NCI-H1105 (cell line): ENCODE measurements around the gene SLCO3A1.
"Not testable (repeated sequence)": the region's sequence is repeated elsewhere in the genome, so short reads cannot be mapped to it uniquely, and the experiment has no call there.

Experiments
- DNase-seq: peaks from one replicate; lab custom pipeline; 2025; lab: John Stamatoyannopoulos, UW

The SLCO3A1 gene

GRCh38 chr15:92161039-92161670 is 307.6 kb downstream of the SLCO3A1 start:
- no peak for DNase-seq

- DNase-seq = no peak
These were observed 309.1 kb downstream of the SLCO3A1 start for GRCh38 chr15:92162657-92163056.

- DNase-seq = no peak
These were observed 310.1 kb downstream of the SLCO3A1 start for GRCh38 chr15:92163641-92164040.

- DNase-seq = no peak
These were observed 311.0 kb downstream of the SLCO3A1 start for GRCh38 chr15:92164327-92165000.

GRCh38 chr15:92165001-92165346 is 311.5 kb downstream of the SLCO3A1 start:
- DNase-seq = no peak

- DNase-seq = no peak
These were observed 312.5 kb downstream of the SLCO3A1 start for GRCh38 chr15:92166029-92166428.

GRCh38 chr15:92166751-92167405 is 313.4 kb downstream of the SLCO3A1 start:
- no peak for DNase-seq

- no peak for DNase-seq
These were observed 313.9 kb downstream of the SLCO3A1 start for GRCh38 chr15:92167451-92167850.

GRCh38 chr15:92168066-92168683 is 314.7 kb downstream of the SLCO3A1 start:
- no peak for DNase-seq

- no peak for DNase-seq
These were observed 317.4 kb downstream of the SLCO3A1 start for GRCh38 chr15:92170897-92171296.

GRCh38 chr15:92178911-92179310 is 325.4 kb downstream of the SLCO3A1 start:
- DNase-seq = no peak

- no peak for DNase-seq
These were observed 330.6 kb downstream of the SLCO3A1 start for GRCh38 chr15:92184142-92184541.

- no peak for DNase-seq
These were observed 331.2 kb downstream of the SLCO3A1 start for GRCh38 chr15:92184679-92185230.

GRCh38 chr15:92187975-92188374 is 334.5 kb downstream of the SLCO3A1 start:
- no peak for DNase-seq

GRCh38 chr15:92189166-92189565 is 335.7 kb downstream of the SLCO3A1 start:
- no peak for DNase-seq

GRCh38 chr15:92195241-92195640 is 341.7 kb downstream of the SLCO3A1 start:
- no peak for DNase-seq

GRCh38 chr15:92196342-92196741 is 342.8 kb downstream of the SLCO3A1 start:
- no peak for DNase-seq

- DNase-seq = no peak
These were observed 344.2 kb downstream of the SLCO3A1 start for GRCh38 chr15:92197746-92198145.

- DNase-seq = no peak
These were observed 347.4 kb downstream of the SLCO3A1 start for GRCh38 chr15:92200891-92201290.

- no peak for DNase-seq
These were observed 351.8 kb downstream of the SLCO3A1 start for GRCh38 chr15:92205255-92205739.

GRCh38 chr15:92207601-92208000 is 354.1 kb downstream of the SLCO3A1 start:
- DNase-seq = not testable (repeated sequence)
